LNCAP (cell line): ENCODE measurements around the gene NEK6.

ENCODE experiments used
- TF ChIP-seq, protein P1 (sequence below): fragments of 450-650 bp; IDR thresholded peaks from 2 replicates; pipeline ENCODE4 v1.5.1; 2017; ENCODE audit warnings: mild to moderate bottlenecking

The NEK6 gene

DNA sequence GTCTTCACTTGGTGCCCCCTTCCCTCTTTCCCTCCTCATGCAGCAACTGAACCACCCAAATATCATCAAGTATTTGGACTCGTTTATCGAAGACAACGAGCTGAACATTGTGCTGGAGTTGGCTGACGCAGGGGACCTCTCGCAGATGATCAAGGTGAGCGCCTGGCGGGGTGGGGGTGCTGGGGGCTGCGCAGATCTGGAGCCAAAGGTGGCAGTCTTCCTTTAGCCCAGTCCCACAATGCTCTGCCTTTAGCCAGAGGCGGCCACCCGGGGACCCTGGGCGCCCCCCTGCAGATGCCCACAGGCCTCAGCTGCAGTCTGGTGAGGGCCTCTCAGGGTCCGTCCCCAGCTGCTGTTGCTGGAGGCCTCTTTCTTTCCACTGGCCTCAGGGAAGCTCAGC, 63.7 kb downstream of the NEK6 start:
- TF ChIP-seq, protein P1, sequence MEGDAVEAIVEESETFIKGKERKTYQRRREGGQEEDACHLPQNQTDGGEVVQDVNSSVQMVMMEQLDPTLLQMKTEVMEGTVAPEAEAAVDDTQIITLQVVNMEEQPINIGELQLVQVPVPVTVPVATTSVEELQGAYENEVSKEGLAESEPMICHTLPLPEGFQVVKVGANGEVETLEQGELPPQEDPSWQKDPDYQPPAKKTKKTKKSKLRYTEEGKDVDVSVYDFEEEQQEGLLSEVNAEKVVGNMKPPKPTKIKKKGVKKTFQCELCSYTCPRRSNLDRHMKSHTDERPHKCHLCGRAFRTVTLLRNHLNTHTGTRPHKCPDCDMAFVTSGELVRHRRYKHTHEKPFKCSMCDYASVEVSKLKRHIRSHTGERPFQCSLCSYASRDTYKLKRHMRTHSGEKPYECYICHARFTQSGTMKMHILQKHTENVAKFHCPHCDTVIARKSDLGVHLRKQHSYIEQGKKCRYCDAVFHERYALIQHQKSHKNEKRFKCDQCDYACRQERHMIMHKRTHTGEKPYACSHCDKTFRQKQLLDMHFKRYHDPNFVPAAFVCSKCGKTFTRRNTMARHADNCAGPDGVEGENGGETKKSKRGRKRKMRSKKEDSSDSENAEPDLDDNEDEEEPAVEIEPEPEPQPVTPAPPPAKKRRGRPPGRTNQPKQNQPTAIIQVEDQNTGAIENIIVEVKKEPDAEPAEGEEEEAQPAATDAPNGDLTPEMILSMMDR: no peak

DNA sequence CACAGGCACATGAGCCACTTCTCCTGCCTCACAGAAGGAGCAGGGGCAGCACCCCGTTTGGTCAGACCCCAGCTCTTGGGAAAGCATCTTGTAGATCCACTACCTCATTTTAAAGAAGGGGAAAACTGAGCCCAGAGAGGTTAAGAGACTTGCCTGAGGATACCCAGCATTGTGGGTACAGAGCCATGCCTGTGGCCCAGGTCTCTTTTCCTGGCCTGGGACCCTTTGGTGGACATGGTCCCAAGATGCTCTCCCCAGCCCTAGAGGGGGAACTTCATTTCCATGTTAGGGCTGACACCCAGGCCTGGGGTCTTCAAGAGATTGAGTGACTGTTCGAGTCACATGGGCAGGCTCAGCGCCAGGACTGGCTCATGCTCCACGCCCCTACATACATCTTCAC, 64.2 kb downstream of the NEK6 start:
- TF ChIP-seq, protein P1: no peak

DNA sequence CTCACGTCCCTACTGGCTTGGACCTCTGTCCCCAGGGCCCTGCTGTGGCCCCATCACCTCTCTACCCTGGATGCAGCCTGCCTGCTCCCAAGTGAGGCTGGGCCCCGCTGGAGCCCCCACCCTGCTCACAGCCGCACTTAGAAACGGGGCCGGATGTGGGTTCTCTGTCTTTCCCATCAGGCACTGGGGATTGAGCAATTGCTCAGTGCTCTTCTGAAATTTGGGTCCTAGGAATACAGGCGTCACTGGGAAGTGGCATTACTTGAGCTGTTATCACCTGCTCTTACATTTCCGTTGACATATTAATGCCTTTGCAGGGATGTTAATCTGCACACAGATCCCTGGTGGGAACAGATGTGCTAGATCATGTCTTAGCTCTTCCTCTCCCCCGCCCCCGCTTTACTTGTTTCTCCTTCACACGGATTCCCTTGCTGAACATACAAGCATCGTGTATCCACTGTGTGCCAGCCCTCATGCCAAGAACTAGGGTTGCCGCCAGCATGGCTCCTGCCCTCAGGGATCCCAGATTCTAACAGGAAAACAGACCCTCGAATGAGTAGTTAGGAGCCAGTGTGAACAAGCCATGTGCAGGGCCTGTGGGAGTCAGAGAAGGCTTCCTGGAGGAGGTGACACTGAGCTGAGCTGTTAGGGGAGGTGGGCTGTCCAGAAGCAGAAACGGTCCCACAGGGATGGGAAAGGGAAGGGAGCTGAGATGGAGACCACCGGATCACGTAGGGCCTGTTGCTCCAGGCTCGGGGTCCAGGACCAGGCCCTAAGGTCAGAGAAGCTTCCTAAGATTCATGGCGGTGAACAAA, 65.1 kb downstream of the NEK6 start:
- TF ChIP-seq, protein P1: no peak

DNA sequence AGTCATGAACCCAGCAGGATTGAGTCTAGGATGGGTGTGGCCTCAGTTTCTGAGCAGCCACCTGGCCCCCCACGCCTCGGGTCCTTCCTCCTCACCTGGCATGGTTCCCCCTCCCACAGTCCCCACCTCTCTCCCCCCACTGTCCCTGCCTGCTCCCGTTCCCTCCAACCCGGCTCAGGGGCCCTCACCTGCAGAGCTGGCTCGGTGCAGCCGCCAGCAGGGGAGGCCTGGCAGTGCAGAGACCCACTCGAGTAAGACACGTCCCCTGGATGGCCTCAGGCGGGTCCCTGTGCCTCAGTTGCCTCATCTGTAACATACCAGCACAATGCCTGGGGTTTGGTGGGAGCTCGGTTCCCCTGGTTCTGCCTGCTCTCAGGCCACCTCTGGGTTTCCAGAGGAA, 66.2 kb downstream of the NEK6 start:
- TF ChIP-seq, protein P1: no peak

DNA sequence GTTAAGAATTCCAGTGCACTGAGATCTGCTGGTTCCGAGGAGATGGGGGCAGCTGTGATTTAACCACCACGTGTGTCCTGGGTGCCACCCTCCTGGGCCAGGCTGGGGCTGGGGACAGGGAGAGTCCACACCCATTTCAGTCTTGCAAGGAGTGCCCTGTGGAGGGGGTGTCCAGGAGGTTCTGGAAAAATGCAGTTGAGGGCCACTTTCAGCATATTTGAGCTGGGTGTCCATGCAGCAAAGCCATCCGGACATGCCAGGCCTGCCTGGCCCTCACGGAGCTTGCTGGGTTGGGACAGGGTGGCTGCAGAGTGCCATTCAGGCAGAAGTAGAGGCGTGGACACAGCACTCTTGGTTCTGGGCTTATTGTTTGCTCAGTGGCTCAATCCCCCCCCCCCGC, 68.1 kb downstream of the NEK6 start:
- TF ChIP-seq, protein P1: no peak

DNA sequence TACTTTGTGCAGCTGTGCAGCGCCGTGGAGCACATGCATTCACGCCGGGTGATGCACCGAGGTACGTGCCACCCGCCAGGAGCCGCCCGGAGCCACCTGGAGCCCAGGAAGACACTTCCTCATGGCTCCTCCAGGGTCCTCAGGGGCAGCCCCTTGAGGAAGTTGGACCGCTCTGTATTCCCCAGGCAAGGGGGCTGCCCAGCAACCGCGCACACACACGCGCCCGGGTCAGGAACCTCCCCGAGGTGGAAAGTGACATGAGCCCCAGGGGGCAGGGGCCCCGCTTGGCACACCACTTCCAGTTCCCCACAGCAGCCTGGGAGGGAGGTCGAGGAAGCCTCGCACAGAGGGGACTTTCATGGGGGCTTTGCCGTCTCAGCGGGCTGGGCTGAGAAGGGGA, 68.6 kb downstream of the NEK6 start:
- TF ChIP-seq, protein P1: no peak

DNA sequence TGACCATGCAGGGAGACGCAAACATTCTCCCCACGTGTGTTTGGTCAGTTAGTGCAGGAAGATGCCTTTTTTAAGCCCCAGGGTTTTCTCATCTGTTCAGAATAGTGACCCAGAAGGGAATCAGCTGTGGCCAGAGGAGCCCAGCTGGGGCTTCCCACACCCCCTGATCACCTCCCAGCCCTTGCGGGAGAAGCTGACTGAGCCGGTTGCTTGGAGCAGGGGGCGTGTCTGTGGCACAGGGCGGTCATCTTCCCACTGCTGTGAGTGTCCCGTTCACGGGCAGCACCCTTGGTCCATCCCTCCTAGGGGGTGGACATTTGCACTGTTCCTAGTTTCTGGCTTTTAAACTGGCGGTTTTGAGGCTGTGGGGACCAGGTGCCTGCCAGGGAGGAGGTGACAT, 69.7 kb downstream of the NEK6 start:
- TF ChIP-seq, protein P1: no peak

DNA sequence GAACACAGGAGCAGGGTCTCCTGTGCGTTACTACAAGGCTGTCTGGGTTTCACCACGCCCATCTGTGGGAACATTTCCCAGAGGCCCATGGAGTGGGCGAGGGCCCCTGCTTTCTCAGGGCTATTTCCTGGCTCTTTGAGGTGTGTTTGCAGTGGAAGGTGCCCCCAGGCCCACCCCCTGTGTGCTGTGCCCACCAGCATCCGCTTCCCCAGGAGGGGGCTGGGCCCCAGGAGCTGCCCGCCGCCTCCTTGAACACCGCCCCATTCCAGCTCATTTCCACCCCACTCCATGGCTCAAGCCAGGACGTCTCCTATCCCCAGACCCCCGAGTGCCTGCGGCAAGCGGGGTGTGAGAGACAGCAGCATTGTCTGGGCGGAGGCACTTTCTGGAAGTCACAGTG, 70.5 kb downstream of the NEK6 start:
- TF ChIP-seq, protein P1: no peak
